ENCODE results near the gene HTR1D.

HTR1D gene

DNA sequence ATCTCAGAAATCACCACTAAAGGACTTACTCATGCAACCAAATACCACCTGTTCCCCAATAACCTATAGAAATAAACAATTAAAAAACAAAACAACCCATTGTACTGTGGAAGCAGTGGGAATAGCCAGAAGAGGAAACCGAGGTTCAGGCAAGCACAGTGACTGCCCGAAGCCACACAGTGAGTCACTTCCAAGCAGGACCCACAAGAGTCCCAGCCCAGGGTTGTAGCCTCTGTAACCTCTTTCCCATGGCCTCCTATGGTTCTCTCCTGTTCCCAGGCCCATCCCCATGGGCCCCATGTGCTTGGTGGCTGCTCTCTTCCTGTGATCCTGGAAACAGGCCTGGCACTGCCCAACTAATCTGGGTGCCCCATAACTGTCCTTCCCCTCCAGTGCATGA, 29.0 kb upstream of the HTR1D start:
- Histone ChIP-seq H3K27ac (ENCODE audit: low read depth, low read length) (no peak overlapping the region), H3K4me3 (ENCODE audit: low read depth, low read length) (no peak overlapping the region), H3K36me3 (ENCODE audit: control insufficient read depth in 1 of 2, insufficient read depth in 2 of 2, low read length in 2 of 2) (no peaks in the 10 kb centered on the region), H3K79me1 (ENCODE audit: low read length) (no peaks in the 10 kb centered on the region), H2BK5ac (ENCODE audit: low read depth, low read length, poor library complexity) (no peak overlapping the region), H4K12ac (ENCODE audit: low read depth, low read length) (no peak overlapping the region), H4K8ac (ENCODE audit: low read depth, low read length) (no peak overlapping the region), H4K91ac (ENCODE audit: low read depth, low read length) (no peak overlapping the region), H3K27me3 (ENCODE audit: insufficient read depth, low read length) (no peaks in the 10 kb centered on the region), H3K9ac (ENCODE audit: low read length) (no peak overlapping the region), H3K4me1 (ENCODE audit: control insufficient read depth in 1 of 2, insufficient read depth in 2 of 2, low read length in 2 of 2) (no peaks in the 10 kb centered on the region), H3K79me2 (ENCODE audit: control insufficient read depth, insufficient read depth, low read length, poor library complexity) (no peaks in the 10 kb centered on the region), H2BK12ac (ENCODE audit: low read length) (no peak overlapping the region), H2BK120ac (ENCODE audit: insufficient read depth, low read length, poor library complexity) (no peak overlapping the region), H2AFZ (ENCODE audit: insufficient read depth, low read length, poor library complexity) (no peak overlapping the region), H2AK5ac (ENCODE audit: low read length) (no peak overlapping the region), H3K4ac (ENCODE audit: low read depth, low read length) (no peak overlapping the region), H3K9me3 (ENCODE audit: insufficient read depth, low read depth, low read length) (no peaks in the 10 kb centered on the region), H3K4me2 (ENCODE audit: low read length) (no peak overlapping the region), H3K14ac (ENCODE audit: low read length) (no peak overlapping the region), H3K23ac (ENCODE audit: low read length) (no peak overlapping the region), H3K18ac (ENCODE audit: low read length) (no peak overlapping the region)
- DNase-seq: no peak
- no CpG with 5 or more reads among the region's 2 CpGs for WGBS (ENCODE audit: extremely low coverage, insufficient coverage, insufficient read length)

DNA sequence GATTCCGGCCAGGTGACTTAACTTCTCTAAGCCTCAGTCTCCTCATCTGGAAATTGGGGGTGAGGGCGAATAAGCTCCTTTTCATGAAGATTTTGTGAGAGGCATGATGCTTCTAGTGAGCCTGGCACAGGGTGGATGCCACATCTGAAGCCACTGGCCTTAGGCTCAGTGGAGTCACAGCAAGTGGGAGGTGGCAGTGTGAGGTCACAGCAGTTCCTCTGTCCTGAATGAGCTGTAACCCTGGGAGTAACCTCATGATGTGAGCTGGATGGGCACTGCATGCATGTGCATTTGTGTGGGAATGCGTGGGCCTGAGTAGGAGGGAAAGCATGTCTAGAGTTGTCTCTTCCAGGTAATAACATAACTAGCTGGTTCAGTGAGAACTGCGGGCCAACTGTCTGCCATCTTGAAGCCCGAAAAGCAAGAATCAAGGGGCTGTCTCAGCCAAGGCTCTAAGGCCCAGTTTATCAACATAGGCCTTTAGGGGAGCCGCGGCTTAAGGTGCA, 27.0 kb upstream of the HTR1D start:
- Histone ChIP-seq H3K14ac (ENCODE audit: low read length) (no peak overlapping the region), H3K79me1 (ENCODE audit: low read length) (no peaks in the 10 kb centered on the region), H3K9ac (ENCODE audit: low read length) (no peak overlapping the region), H3K4ac (ENCODE audit: low read depth, low read length) (no peak overlapping the region), H3K4me2 (ENCODE audit: low read length) (no peak overlapping the region), H2BK5ac (ENCODE audit: low read depth, low read length, poor library complexity) (no peak overlapping the region), H4K12ac (ENCODE audit: low read depth, low read length) (no peak overlapping the region), H3K4me1 (ENCODE audit: control insufficient read depth in 1 of 2, insufficient read depth in 2 of 2, low read length in 2 of 2) (no peaks in the 10 kb centered on the region), H2BK12ac (ENCODE audit: low read length) (no peak overlapping the region), H3K36me3 (ENCODE audit: control insufficient read depth in 1 of 2, insufficient read depth in 2 of 2, low read length in 2 of 2) (no peaks in the 10 kb centered on the region), H3K79me2 (ENCODE audit: control insufficient read depth, insufficient read depth, low read length, poor library complexity) (no peaks in the 10 kb centered on the region), H3K4me3 (ENCODE audit: low read depth, low read length) (no peak overlapping the region), H2AFZ (ENCODE audit: insufficient read depth, low read length, poor library complexity) (no peak overlapping the region), H3K27ac (ENCODE audit: low read depth, low read length) (no peak overlapping the region), H3K9me3 (ENCODE audit: insufficient read depth, low read depth, low read length) (no peaks in the 10 kb centered on the region), H4K8ac (ENCODE audit: low read depth, low read length) (no peak overlapping the region), H2AK5ac (ENCODE audit: low read length) (no peak overlapping the region), H4K91ac (ENCODE audit: low read depth, low read length) (no peak overlapping the region), H3K23ac (ENCODE audit: low read length) (peak overlapping the region; percentile 7), H3K27me3 (ENCODE audit: insufficient read depth, low read length) (no peaks in the 10 kb centered on the region), H3K18ac (ENCODE audit: low read length) (no peak overlapping the region), H2BK120ac (ENCODE audit: insufficient read depth, low read length, poor library complexity) (no peak overlapping the region)
- WGBS (ENCODE audit: extremely low coverage, insufficient coverage, insufficient read length): no CpG with 5 or more reads among the region's 7 CpGs
- no peak for DNase-seq

DNA sequence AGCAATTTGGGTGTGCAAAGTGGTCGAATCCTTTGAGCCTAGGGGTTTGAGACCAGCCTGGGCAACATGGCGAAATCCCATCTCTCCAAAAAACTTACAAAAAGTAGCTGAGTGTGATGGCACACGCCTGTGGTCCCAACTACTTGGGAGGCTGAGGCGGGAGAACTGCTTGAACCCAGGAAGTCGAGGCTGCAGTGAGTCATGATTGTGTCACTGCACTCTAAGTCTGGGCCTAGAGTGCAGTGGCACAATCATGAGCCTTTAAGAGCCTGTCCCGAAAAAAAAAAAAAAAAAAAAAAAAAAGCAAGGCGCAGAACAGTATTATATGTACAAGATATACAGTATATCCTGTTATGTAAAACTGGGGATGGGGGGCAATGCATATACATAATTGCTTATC, 25.1 kb upstream of the HTR1D start:
- Histone ChIP-seq H3K4me1 (ENCODE audit: control insufficient read depth in 1 of 2, insufficient read depth in 2 of 2, low read length in 2 of 2) (no peaks in the 10 kb centered on the region), H3K4me3 (ENCODE audit: low read depth, low read length) (no peak overlapping the region), H2AK5ac (ENCODE audit: low read length) (no peak overlapping the region), H4K91ac (ENCODE audit: low read depth, low read length) (no peak overlapping the region), H3K14ac (ENCODE audit: low read length) (no peak overlapping the region), H3K36me3 (ENCODE audit: control insufficient read depth in 1 of 2, insufficient read depth in 2 of 2, low read length in 2 of 2) (no peaks in the 10 kb centered on the region), H3K4me2 (ENCODE audit: low read length) (no peak overlapping the region), H2BK5ac (ENCODE audit: low read depth, low read length, poor library complexity) (no peak overlapping the region), H3K79me1 (ENCODE audit: low read length) (no peaks in the 10 kb centered on the region), H3K4ac (ENCODE audit: low read depth, low read length) (no peak overlapping the region), H2BK12ac (ENCODE audit: low read length) (no peak overlapping the region), H3K27me3 (ENCODE audit: insufficient read depth, low read length) (no peaks in the 10 kb centered on the region), H4K8ac (ENCODE audit: low read depth, low read length) (no peak overlapping the region), H3K79me2 (ENCODE audit: control insufficient read depth, insufficient read depth, low read length, poor library complexity) (no peaks in the 10 kb centered on the region), H3K18ac (ENCODE audit: low read length) (no peak overlapping the region), H2AFZ (ENCODE audit: insufficient read depth, low read length, poor library complexity) (no peak overlapping the region), H3K23ac (ENCODE audit: low read length) (no peak overlapping the region), H3K9me3 (ENCODE audit: insufficient read depth, low read depth, low read length) (no peaks in the 10 kb centered on the region), H2BK120ac (ENCODE audit: insufficient read depth, low read length, poor library complexity) (no peak overlapping the region), H4K12ac (ENCODE audit: low read depth, low read length) (no peak overlapping the region), H3K9ac (ENCODE audit: low read length) (no peak overlapping the region), H3K27ac (ENCODE audit: low read depth, low read length) (no peak overlapping the region)
- no peak for DNase-seq
- no CpG with 5 or more reads among the region's 7 CpGs for WGBS (ENCODE audit: extremely low coverage, insufficient coverage, insufficient read length)

DNA sequence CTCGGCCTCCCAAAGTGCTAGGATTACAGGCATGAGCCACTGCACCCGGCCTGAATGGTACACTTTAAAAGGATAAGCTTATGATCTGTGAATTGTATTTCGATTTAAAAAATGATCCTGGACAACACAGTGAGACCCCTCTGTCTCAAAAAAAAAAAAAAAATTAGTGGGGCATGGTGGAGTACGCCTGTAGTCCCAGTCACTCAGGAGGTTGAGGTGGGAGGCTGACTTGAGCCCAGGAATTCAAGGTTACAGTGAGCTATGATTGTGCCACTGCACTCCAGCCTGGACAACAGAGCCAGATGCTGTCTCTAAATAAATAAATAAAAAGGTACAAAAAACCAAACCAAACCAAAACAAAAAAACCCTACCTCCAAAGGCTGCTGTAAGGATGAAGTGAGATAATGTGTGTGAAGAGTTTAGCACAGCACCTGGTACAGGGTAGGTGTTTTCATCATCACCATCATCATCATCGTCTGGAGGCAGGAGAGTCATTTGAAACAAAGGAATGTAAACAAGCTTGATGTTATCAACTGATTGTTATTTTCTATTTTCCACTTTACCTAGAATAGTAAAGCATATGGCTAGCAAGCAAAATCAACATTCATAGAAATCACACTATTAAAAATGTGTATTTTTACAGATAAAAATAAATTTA, 22.5 kb upstream of the HTR1D start:
- Histone ChIP-seq H4K12ac (ENCODE audit: low read depth, low read length) (no peak overlapping the region), H3K4ac (ENCODE audit: low read depth, low read length) (no peak overlapping the region), H2BK12ac (ENCODE audit: low read length) (no peak overlapping the region), H2BK5ac (ENCODE audit: low read depth, low read length, poor library complexity) (no peak overlapping the region), H3K9me3 (ENCODE audit: insufficient read depth, low read depth, low read length) (no peaks in the 10 kb centered on the region), H3K18ac (ENCODE audit: low read length) (no peak overlapping the region), H2BK120ac (ENCODE audit: insufficient read depth, low read length, poor library complexity) (no peak overlapping the region), H3K36me3 (ENCODE audit: control insufficient read depth in 1 of 2, insufficient read depth in 2 of 2, low read length in 2 of 2) (no peaks in the 10 kb centered on the region), H3K4me3 (ENCODE audit: low read depth, low read length) (no peak overlapping the region), H3K9ac (ENCODE audit: low read length) (no peak overlapping the region), H3K27ac (ENCODE audit: low read depth, low read length) (no peak overlapping the region), H3K79me1 (ENCODE audit: low read length) (no peaks in the 10 kb centered on the region), H2AK5ac (ENCODE audit: low read length) (no peak overlapping the region), H3K4me2 (ENCODE audit: low read length) (no peak overlapping the region), H4K91ac (ENCODE audit: low read depth, low read length) (no peak overlapping the region), H3K27me3 (ENCODE audit: insufficient read depth, low read length) (no peaks in the 10 kb centered on the region), H3K79me2 (ENCODE audit: control insufficient read depth, insufficient read depth, low read length, poor library complexity) (no peaks in the 10 kb centered on the region), H3K23ac (ENCODE audit: low read length) (no peak overlapping the region), H2AFZ (ENCODE audit: insufficient read depth, low read length, poor library complexity) (no peak overlapping the region), H3K4me1 (ENCODE audit: control insufficient read depth in 1 of 2, insufficient read depth in 2 of 2, low read length in 2 of 2) (no peaks in the 10 kb centered on the region), H3K14ac (ENCODE audit: low read length) (no peak overlapping the region), H4K8ac (ENCODE audit: low read depth, low read length) (no peak overlapping the region)
- DNase-seq: peak; percentile 49 to 80
- WGBS (ENCODE audit: extremely low coverage, insufficient coverage, insufficient read length): no CpG with 5 or more reads among the region's 5 CpGs

Measured in trophoblast cell (in vitro differentiated cells and primary cell).